AG09309 (cell line): ENCODE measurements around the gene CKAP4.

Experiments
- DNase-seq: peaks from one replicate; pipeline ENCODE4 v3.0.0-alpha.2; 2010; ENCODE audit warnings: low read depth
- H3K4me3 ChIP-seq: 2 replicates; pipeline ENCODE4 v1.5.1; 2011; ENCODE audit warnings: mild to moderate bottlenecking, low read depth, low read length, moderate library complexity; ENCODE audit not compliant: control insufficient read depth
- CTCF ChIP-seq: IDR thresholded peaks from 2 replicates; pipeline ENCODE4 v1.5.1; 2011; ENCODE audit warnings: mild to moderate bottlenecking, low read depth, low read length, inconsistent platforms; ENCODE audit not compliant: insufficient read depth, control insufficient read depth; ENCODE audit errors: missing control alignments

Gene CKAP4

GRCh38 chr12:106282457-106283097 is 34.8 kb upstream of the CKAP4 start:
- no peak for DNase-seq
- peak; percentile 76 for TF ChIP-seq CTCF
- H3K4me3 ChIP-seq: no peak overlapping the region

- no peak overlapping the region for H3K4me3 ChIP-seq
- DNase-seq: no peak
- TF ChIP-seq CTCF: no peak
Observed at GRCh38 chr12:106281804-106282203, 34.0 kb upstream of the CKAP4 start.

- DNase-seq: no peak
- no peak for TF ChIP-seq CTCF
- no peak overlapping the region for H3K4me3 ChIP-seq
Observed at GRCh38 chr12:106281056-106281782, 33.4 kb upstream of the CKAP4 start.

GRCh38 chr12:106280106-106280505 is 32.3 kb upstream of the CKAP4 start:
- H3K4me3 ChIP-seq: no peak overlapping the region
- TF ChIP-seq CTCF: no peak
- DNase-seq: no peak

- TF ChIP-seq CTCF: no peak
- DNase-seq: no peak
- H3K4me3 ChIP-seq: no peak overlapping the region
Observed at GRCh38 chr12:106276032-106276740, 28.4 kb upstream of the CKAP4 start.

GRCh38 chr12:106275458-106275857 is 27.6 kb upstream of the CKAP4 start:
- no peak for TF ChIP-seq CTCF
- no peak for DNase-seq
- no peak overlapping the region for H3K4me3 ChIP-seq
